Measurements from ENCODE around the gene RAB25. TPM values are rescaled to one million over a fixed set of nuclear protein-coding genes. Genes with fewer than 3 reads are reported as not detected.

RAB25 gene
- total and polyA plus RNA-seq, 4 donors = 0.39 to 1.2 (median 1.1) TPM; not detected in 1

GRCh38 chr1:156053768-156054499 is 7.0 kb upstream of the RAB25 start, which contains the start of gene UBQLN4:
Gene UBQLN4 (minus strand): TSS chr1:156053798. CDS start chr1:156053701, 97 bp downstream.
- whole genome bisulfite sequencing (ENCODE audit: insufficient coverage) = under 1% methylated on average over 35 of the region's 49 CpGs
- Histone ChIP-seq H3K4me1 (ENCODE audit: control insufficient read depth, insufficient read depth, low read length) (peaks cover 22% of the 10 kb centered on the region), H3K4me3 (ENCODE audit: low read depth, low read length) (peak within 1 kb of the TSS; percentile 100), H3K9me3 (ENCODE audit: control insufficient read depth, insufficient read depth, low read length) (no peaks in the 10 kb centered on the region), H3K36me3 (ENCODE audit: control insufficient read depth, insufficient read depth, low read length) (peaks cover 35% of the 10 kb centered on the region), H3K27me3 (ENCODE audit: control insufficient read depth, insufficient read depth, low read length) (no peaks in the 10 kb centered on the region), H3K27ac (ENCODE audit: low read depth, low read length) (peak within 1 kb of the TSS; percentile 98)
- peak in 5 of 6 donors; percentile 69 to 95 (median 82) for DNase-seq (ENCODE audit: low read depth in 4 of 6, low spot score in 6 of 6)

- peak within 1 kb of the TSS; percentile 100 for H3K4me3 ChIP-seq (ENCODE audit: low read depth, low read length)
- H3K4me1 ChIP-seq (ENCODE audit: control insufficient read depth, insufficient read depth, low read length) = peaks cover 22% of the 10 kb centered on the region
- DNase-seq (ENCODE audit: low read depth in 4 of 6, low spot score in 6 of 6) = peak; percentile 96 to 100 (median 99)
- H3K9me3 ChIP-seq (ENCODE audit: control insufficient read depth, insufficient read depth, low read length) = no peaks in the 10 kb centered on the region
- under 1% methylated on average over 50 of the region's 53 CpGs for WGBS (ENCODE audit: insufficient coverage)
- peak within 1 kb of the TSS; percentile 98 for H3K27ac ChIP-seq (ENCODE audit: low read depth, low read length)
- no peaks in the 10 kb centered on the region for H3K27me3 ChIP-seq (ENCODE audit: control insufficient read depth, insufficient read depth, low read length)
- peaks cover 33% of the 10 kb centered on the region for H3K36me3 ChIP-seq (ENCODE audit: control insufficient read depth, insufficient read depth, low read length)
These were observed 6.3 kb upstream of the RAB25 start, which contains the start of gene LAMTOR2 for GRCh38 chr1:156054500-156055280. Gene LAMTOR2 (plus strand): TSS chr1:156054782. CDS start chr1:156054890, 108 bp downstream.

GRCh38 chr1:156055281-156056048 is 5.5 kb upstream of the RAB25 start:
- Histone ChIP-seq H3K4me3 (ENCODE audit: low read depth, low read length) (peak overlapping the region; percentile 100), H3K9me3 (ENCODE audit: control insufficient read depth, insufficient read depth, low read length) (no peaks in the 10 kb centered on the region), H3K27me3 (ENCODE audit: control insufficient read depth, insufficient read depth, low read length) (no peaks in the 10 kb centered on the region), H3K4me1 (ENCODE audit: control insufficient read depth, insufficient read depth, low read length) (peaks cover 22% of the 10 kb centered on the region), H3K27ac (ENCODE audit: low read depth, low read length) (peak overlapping the region; percentile 98), H3K36me3 (ENCODE audit: control insufficient read depth, insufficient read depth, low read length) (peaks cover 28% of the 10 kb centered on the region)
- no peak for DNase-seq (ENCODE audit: low read depth in 4 of 6, low spot score in 6 of 6)
- 24% methylated on average over 7 of the region's 17 CpGs for WGBS (ENCODE audit: insufficient coverage)

GRCh38 chr1:156056326-156056849 is 4.6 kb upstream of the RAB25 start:
- no peak overlapping the region for H3K27ac ChIP-seq (ENCODE audit: low read depth, low read length)
- no peaks in the 10 kb centered on the region for H3K27me3 ChIP-seq (ENCODE audit: control insufficient read depth, insufficient read depth, low read length)
- H3K36me3 ChIP-seq (ENCODE audit: control insufficient read depth, insufficient read depth, low read length) = peaks cover 18% of the 10 kb centered on the region
- no peaks in the 10 kb centered on the region for H3K9me3 ChIP-seq (ENCODE audit: control insufficient read depth, insufficient read depth, low read length)
- H3K4me3 ChIP-seq (ENCODE audit: low read depth, low read length) = no peak overlapping the region
- WGBS (ENCODE audit: insufficient coverage) = 100% methylated on average over 1 of the region's 1 CpG
- DNase-seq (ENCODE audit: low read depth in 4 of 6, low spot score in 6 of 6) = no peak
- peaks cover 22% of the 10 kb centered on the region for H3K4me1 ChIP-seq (ENCODE audit: control insufficient read depth, insufficient read depth, low read length)

GRCh38 chr1:156062189-156062588 is 1.2 kb downstream of the RAB25 start:
- Histone ChIP-seq H3K4me1 (ENCODE audit: control insufficient read depth, insufficient read depth, low read length) (peaks cover 6% of the 10 kb centered on the region), H3K9me3 (ENCODE audit: control insufficient read depth, insufficient read depth, low read length) (no peaks in the 10 kb centered on the region), H3K27me3 (ENCODE audit: control insufficient read depth, insufficient read depth, low read length) (no peaks in the 10 kb centered on the region), H3K27ac (ENCODE audit: low read depth, low read length) (no peak overlapping the region), H3K36me3 (ENCODE audit: control insufficient read depth, insufficient read depth, low read length) (peaks cover 13% of the 10 kb centered on the region), H3K4me3 (ENCODE audit: low read depth, low read length) (no peak overlapping the region)
- no peak for DNase-seq (ENCODE audit: low read depth in 4 of 6, low spot score in 6 of 6)
- WGBS (ENCODE audit: insufficient coverage) = 100% methylated on average over 1 of the region's 3 CpGs

GRCh38 chr1:156063997-156064285 is 3.0 kb downstream of the RAB25 start:
- no peaks in the 10 kb centered on the region for H3K9me3 ChIP-seq (ENCODE audit: control insufficient read depth, insufficient read depth, low read length)
- WGBS (ENCODE audit: insufficient coverage) = no CpG with 5 or more reads among the region's 2 CpGs
- no peak for DNase-seq (ENCODE audit: low read depth in 4 of 6, low spot score in 6 of 6)
- peaks cover 6% of the 10 kb centered on the region for H3K4me1 ChIP-seq (ENCODE audit: control insufficient read depth, insufficient read depth, low read length)
- H3K36me3 ChIP-seq (ENCODE audit: control insufficient read depth, insufficient read depth, low read length) = peaks cover under 1% of the 10 kb centered on the region
- H3K4me3 ChIP-seq (ENCODE audit: low read depth, low read length) = no peak overlapping the region
- H3K27ac ChIP-seq (ENCODE audit: low read depth, low read length) = no peak overlapping the region
- H3K27me3 ChIP-seq (ENCODE audit: control insufficient read depth, insufficient read depth, low read length) = no peaks in the 10 kb centered on the region

GRCh38 chr1:156064615-156065014 is 3.7 kb downstream of the RAB25 start:
- Histone ChIP-seq H3K4me3 (ENCODE audit: low read depth, low read length) (no peak overlapping the region), H3K9me3 (ENCODE audit: control insufficient read depth, insufficient read depth, low read length) (no peaks in the 10 kb centered on the region), H3K27me3 (ENCODE audit: control insufficient read depth, insufficient read depth, low read length) (no peaks in the 10 kb centered on the region), H3K36me3 (ENCODE audit: control insufficient read depth, insufficient read depth, low read length) (no peaks in the 10 kb centered on the region), H3K27ac (ENCODE audit: low read depth, low read length) (no peak overlapping the region), H3K4me1 (ENCODE audit: control insufficient read depth, insufficient read depth, low read length) (peaks cover 6% of the 10 kb centered on the region)
- no peak for DNase-seq (ENCODE audit: low read depth in 4 of 6, low spot score in 6 of 6)
- WGBS (ENCODE audit: insufficient coverage) = no CpG with 5 or more reads among the region's 2 CpGs

- no peak overlapping the region for H3K4me3 ChIP-seq (ENCODE audit: low read depth, low read length)
- no peak for DNase-seq (ENCODE audit: low read depth in 4 of 6, low spot score in 6 of 6)
These were observed 4.3 kb downstream of the RAB25 start for GRCh38 chr1:156065212-156065611.

GRCh38 chr1:156065871-156066270 is 4.9 kb downstream of the RAB25 start:
- Histone ChIP-seq H3K27me3 (ENCODE audit: control insufficient read depth, insufficient read depth, low read length) (no peaks in the 10 kb centered on the region), H3K27ac (ENCODE audit: low read depth, low read length) (no peak overlapping the region), H3K4me3 (ENCODE audit: low read depth, low read length) (no peak overlapping the region), H3K9me3 (ENCODE audit: control insufficient read depth, insufficient read depth, low read length) (no peaks in the 10 kb centered on the region), H3K36me3 (ENCODE audit: control insufficient read depth, insufficient read depth, low read length) (no peaks in the 10 kb centered on the region), H3K4me1 (ENCODE audit: control insufficient read depth, insufficient read depth, low read length) (peaks cover 16% of the 10 kb centered on the region)
- WGBS (ENCODE audit: insufficient coverage) = 65% methylated on average over 15 of the region's 16 CpGs
- DNase-seq (ENCODE audit: low read depth in 4 of 6, low spot score in 6 of 6) = no peak

More at GRCh38 chr1:156065212-156065611, 4.3 kb downstream of the RAB25 start:
- Histone ChIP-seq H3K27me3 (ENCODE audit: control insufficient read depth, insufficient read depth, low read length) (no peaks in the 10 kb centered on the region), H3K4me1 (ENCODE audit: control insufficient read depth, insufficient read depth, low read length) (peaks cover 10% of the 10 kb centered on the region), H3K27ac (ENCODE audit: low read depth, low read length) (no peak overlapping the region), H3K36me3 (ENCODE audit: control insufficient read depth, insufficient read depth, low read length) (no peaks in the 10 kb centered on the region), H3K9me3 (ENCODE audit: control insufficient read depth, insufficient read depth, low read length) (no peaks in the 10 kb centered on the region)
- 87% methylated on average over 3 of the region's 3 CpGs for whole genome bisulfite sequencing (ENCODE audit: insufficient coverage)

All from spinal cord (tissue), 10 donors.